Measurements from ENCODE around the gene GATB.

DNA sequence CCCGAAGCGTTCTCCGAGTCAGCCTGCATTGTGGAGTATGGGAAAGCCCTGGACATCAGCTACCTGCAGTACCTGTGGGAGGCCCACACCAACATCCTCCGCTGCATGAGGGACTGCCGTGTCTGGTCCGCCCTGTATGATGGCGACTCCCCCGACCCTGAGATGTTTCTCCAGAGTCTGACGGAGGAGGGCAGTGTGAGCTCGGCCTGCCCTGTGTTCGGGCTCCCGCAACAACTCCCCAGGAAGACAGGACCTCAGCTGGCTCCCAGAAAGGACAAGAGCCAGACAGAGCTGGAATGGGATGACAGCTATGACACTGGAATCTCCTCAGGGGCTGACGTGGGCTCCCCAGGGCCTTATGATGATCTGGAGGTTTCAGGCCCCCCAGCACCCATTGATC lies 111.3 kb downstream of the GATB start:
- TF ChIP-seq CTCF (IDR thresholded peaks at IDR 0.05): no peak
- TF ChIP-seq EZH2phosphoT487 (IDR thresholded peaks at IDR 0.05): no peak
